Measurements from ENCODE around the gene IKBKG. TPM values are rescaled to one million over a fixed set of nuclear protein-coding genes. Genes with fewer than 3 reads are reported as not detected.
"Not testable (repeated sequence)": the region's sequence is repeated elsewhere in the genome, so short reads cannot be mapped to it uniquely, and the experiment has no call there.

The IKBKG gene
- total RNA-seq, 4 donors from 2014 or later = 14.2 to 43.1 (median 29.0) TPM

GRCh38 chrX:154602766-154603437, 55.5 kb downstream of the IKBKG start:
- Histone ChIP-seq H3K4me3 (no peak overlapping the region), H3K9me3 (no peaks in the 10 kb centered on the region), H3K27me3 (no peaks in the 10 kb centered on the region), H3K27ac (no peak overlapping the region), H3K4me1 (no peaks in the 10 kb centered on the region), H3K36me3 (no peaks in the 10 kb centered on the region)
- WGBS, 2 donors = 81 to 83% methylated on average over 15 to 18 of the region's 18 CpGs
- DNase-seq (ENCODE audit: low spot score in 2 of 2) = no peak
- no peak for TF ChIP-seq CTCF (IDR thresholded peaks at IDR 0.05)

GRCh38 chrX:154603438-154604430, 56.3 kb downstream of the IKBKG start:
- no peaks in the 10 kb centered on the region for H3K4me1 ChIP-seq
- H3K4me3 ChIP-seq = no peak overlapping the region
- no peaks in the 10 kb centered on the region for H3K9me3 ChIP-seq
- no peak for TF ChIP-seq CTCF (IDR thresholded peaks at IDR 0.05)
- TF ChIP-seq EP300 (IDR thresholded peaks at IDR 0.05) = no peak
- TF ChIP-seq POLR2A (IDR thresholded peaks at IDR 0.05) = no peak
- H3K27ac ChIP-seq = no peak overlapping the region
- no peak for DNase-seq (ENCODE audit: low spot score in 2 of 2)
- WGBS, 2 donors = 74 to 76% methylated on average over 6 to 13 of the region's 13 CpGs
- no peaks in the 10 kb centered on the region for H3K36me3 ChIP-seq
- no peaks in the 10 kb centered on the region for H3K27me3 ChIP-seq

DNA sequence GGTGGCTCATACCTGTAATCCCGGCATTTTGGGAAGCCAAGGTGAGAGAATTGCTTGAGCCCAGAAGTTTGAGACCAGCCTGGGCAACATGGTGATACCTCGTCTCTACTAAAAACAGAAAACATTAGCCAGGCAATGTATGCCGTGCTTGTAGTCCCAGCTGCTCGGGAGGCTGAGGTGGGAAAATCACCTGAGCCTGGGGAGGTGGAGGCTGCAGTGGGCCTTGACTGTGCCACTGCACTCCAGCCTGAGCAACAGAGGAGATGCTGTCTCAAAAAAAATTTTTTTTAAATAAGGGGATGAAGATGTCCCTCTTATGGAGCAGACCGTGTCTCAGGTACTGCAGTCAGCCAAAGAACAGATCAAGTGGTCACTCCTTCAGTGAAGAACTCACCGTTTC, 58.1 kb downstream of the IKBKG start:
- H3K4me1 ChIP-seq = no peaks in the 10 kb centered on the region
- DNase-seq (ENCODE audit: low spot score in 2 of 2) = no peak
- H3K36me3 ChIP-seq = no peaks in the 10 kb centered on the region
- no peak overlapping the region for H3K27ac ChIP-seq
- H3K9me3 ChIP-seq = no peaks in the 10 kb centered on the region
- no peaks in the 10 kb centered on the region for H3K27me3 ChIP-seq
- no peak overlapping the region for H3K4me3 ChIP-seq
- no peak for TF ChIP-seq CTCF (IDR thresholded peaks at IDR 0.05)
- TF ChIP-seq EP300 (IDR thresholded peaks at IDR 0.05) = no peak
- TF ChIP-seq POLR2A (IDR thresholded peaks at IDR 0.05) = no peak
- WGBS, 2 donors = 78 to 88% methylated on average over 5 to 6 of the region's 6 CpGs

DNA sequence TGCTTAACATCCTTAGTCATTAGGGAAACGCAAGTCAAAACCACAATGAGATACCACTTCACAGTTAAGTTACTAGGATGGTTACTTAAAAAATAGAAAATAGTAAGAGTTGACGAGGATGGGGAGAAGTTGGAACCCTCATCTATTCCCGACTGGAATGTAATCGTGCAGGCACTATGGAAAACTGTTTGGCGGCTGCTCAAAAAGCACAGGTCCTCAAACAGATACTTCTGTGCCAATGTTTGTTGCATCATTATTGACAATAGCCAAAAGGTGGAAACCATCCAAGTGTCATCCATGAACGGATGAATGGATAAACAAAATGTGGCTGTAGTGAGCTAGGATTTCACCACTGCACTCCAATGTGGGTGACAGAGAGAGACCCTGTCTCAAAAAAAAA, 60.0 kb downstream of the IKBKG start:
- no peaks in the 10 kb centered on the region for H3K36me3 ChIP-seq
- TF ChIP-seq EP300 (IDR thresholded peaks at IDR 0.05) (no peak), CTCF (IDR thresholded peaks at IDR 0.05) (no peak), POLR2A (IDR thresholded peaks at IDR 0.05) (no peak)
- H3K9me3 ChIP-seq = no peaks in the 10 kb centered on the region
- no peak overlapping the region for H3K27ac ChIP-seq
- H3K27me3 ChIP-seq = no peaks in the 10 kb centered on the region
- DNase-seq (ENCODE audit: low spot score in 2 of 2) = no peak
- H3K4me1 ChIP-seq = no peaks in the 10 kb centered on the region
- H3K4me3 ChIP-seq = no peak overlapping the region
- WGBS, 2 donors = 72 to 81% methylated on average over 6 of the region's 6 CpGs

DNA sequence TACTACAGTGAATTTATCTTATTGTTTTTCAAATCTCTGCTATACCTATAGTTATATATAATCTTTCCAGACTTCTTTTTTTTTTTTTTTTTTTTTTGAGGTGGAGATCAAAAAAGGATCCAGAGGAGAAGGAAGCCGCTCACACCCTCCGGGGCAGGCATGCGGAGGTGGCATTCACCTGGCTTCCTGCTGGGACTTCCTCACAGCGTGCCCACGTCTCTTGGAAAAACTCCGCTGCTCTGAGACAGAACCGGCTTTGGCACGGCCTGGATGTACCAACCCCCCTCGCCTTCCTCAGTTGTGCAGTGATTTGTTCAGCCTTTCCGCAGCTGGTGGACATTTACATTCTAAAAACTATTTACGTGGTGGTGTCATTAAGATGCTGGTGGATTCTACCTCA, 60.6 kb downstream of the IKBKG start:
- H3K27ac ChIP-seq; H3K36me3 ChIP-seq; H3K27me3 ChIP-seq; H3K4me3 ChIP-seq; DNase-seq (ENCODE audit: low spot score in 2 of 2); H3K4me1 ChIP-seq; H3K9me3 ChIP-seq: not testable (repeated sequence)
- 81 to 92% methylated on average over 7 to 11 of the region's 11 CpGs for WGBS, 2 donors

GRCh38 chrX:154608823-154609222, 61.4 kb downstream of the IKBKG start:
- DNase-seq (ENCODE audit: low spot score in 2 of 2) = not testable (repeated sequence)

GRCh38 chrX:154611146-154611545, 63.7 kb downstream of the IKBKG start:
- H3K4me1 ChIP-seq; H3K27me3 ChIP-seq; DNase-seq (ENCODE audit: low spot score in 2 of 2); H3K9me3 ChIP-seq; H3K27ac ChIP-seq; H3K36me3 ChIP-seq; H3K4me3 ChIP-seq: not testable (repeated sequence)
- 86 to 95% methylated on average over 12 of the region's 12 CpGs for WGBS, 2 donors

More at GRCh38 chrX:154608823-154609222, 61.4 kb downstream of the IKBKG start:
- H3K27me3 ChIP-seq, H3K36me3 ChIP-seq, H3K4me3 ChIP-seq, H3K9me3 ChIP-seq, H3K27ac ChIP-seq, H3K4me1 ChIP-seq: not testable (repeated sequence)
- WGBS, 2 donors = 75 to 81% methylated on average over 12 of the region's 12 CpGs

GRCh38 chrX:154613586-154613985, 66.2 kb downstream of the IKBKG start:
- 2 to 11% methylated on average over 7 to 8 of the region's 12 CpGs for WGBS, 2 donors

More at GRCh38 chrX:154613586-154613985, 66.2 kb downstream of the IKBKG start:
- not testable (repeated sequence) for H3K4me1 ChIP-seq; H3K9me3 ChIP-seq; H3K4me3 ChIP-seq; H3K27me3 ChIP-seq; H3K36me3 ChIP-seq; H3K27ac ChIP-seq; DNase-seq (ENCODE audit: low spot score in 2 of 2)
